GM21786 (cell line): Measurements from ENCODE around the gene PMCH.
"Not testable (repeated sequence)": the region's sequence is repeated elsewhere in the genome, so short reads cannot be mapped to it uniquely, and the experiment has no call there.

Experiments used
- ATAC-seq: cut with Tn5 transposase; IDR thresholded peaks from one replicate; pipeline ENCODE4 v1.9.1; 2021; ENCODE audit not compliant: unreplicated experiment

Gene PMCH

GRCh38 chr12:102197789-102198188, at the start of gene PMCH:
Gene PMCH (minus strand): TSS chr12:102197833. CDS start chr12:102197770, 63 bp downstream.
- peak; percentile 92 for ATAC-seq

GRCh38 chr12:102240859-102241258, 43.2 kb upstream of the PMCH start:
- not testable (repeated sequence) for ATAC-seq

GRCh38 chr12:102234599-102234998, 37.0 kb upstream of the PMCH start:
- no peak for ATAC-seq

- no peak for ATAC-seq
Observed at GRCh38 chr12:102232446-102232845, 34.8 kb upstream of the PMCH start.

- no peak for ATAC-seq
Observed at GRCh38 chr12:102232036-102232435, 34.4 kb upstream of the PMCH start.

- ATAC-seq, result no peak
Observed at GRCh38 chr12:102227954-102228353, 30.3 kb upstream of the PMCH start.

GRCh38 chr12:102220736-102221135, 23.1 kb upstream of the PMCH start:
- no peak for ATAC-seq

- no peak for ATAC-seq
Observed at GRCh38 chr12:102215992-102216691, 18.5 kb upstream of the PMCH start.

- ATAC-seq, result no peak
Observed at GRCh38 chr12:102204025-102204424, 6.4 kb upstream of the PMCH start.

- ATAC-seq, result no peak
Observed at GRCh38 chr12:102202556-102202955, 4.9 kb upstream of the PMCH start.

GRCh38 chr12:102201436-102202061, 3.9 kb upstream of the PMCH start:
- no peak for ATAC-seq

- no peak for ATAC-seq
Observed at GRCh38 chr12:102195826-102196225, 1.8 kb downstream of the PMCH start.

GRCh38 chr12:102182635-102183034, 15.0 kb downstream of the PMCH start:
- ATAC-seq, result no peak

GRCh38 chr12:102174761-102175160, 22.9 kb downstream of the PMCH start:
- no peak for ATAC-seq

- ATAC-seq, result no peak
Observed at GRCh38 chr12:102174117-102174516, 23.5 kb downstream of the PMCH start.

GRCh38 chr12:102172436-102172835, 25.2 kb downstream of the PMCH start:
- ATAC-seq, result no peak

- no peak for ATAC-seq
Observed at GRCh38 chr12:102171951-102172350, 25.7 kb downstream of the PMCH start.

GRCh38 chr12:102169922-102170621, 27.6 kb downstream of the PMCH start:
- no peak for ATAC-seq

GRCh38 chr12:102167821-102168604, 29.6 kb downstream of the PMCH start:
- peak; percentile 81 for ATAC-seq

GRCh38 chr12:102163383-102163782, 34.2 kb downstream of the PMCH start:
- no peak for ATAC-seq

- ATAC-seq, result not testable (repeated sequence)
Observed at GRCh38 chr12:102155206-102155605, 42.4 kb downstream of the PMCH start.
